NT2/D1 (cell line): ENCODE data around the gene ADD3.

Source experiments
- YY1 ChIP-seq: IDR thresholded peaks from 2 replicates; pipeline ENCODE4 v1.6.1; 2011; ENCODE audit not compliant: insufficient read length, insufficient read depth
- ZNF274 ChIP-seq: IDR thresholded peaks from 2 replicates; pipeline ENCODE4 v1.6.1; 2011; ENCODE audit warnings: mild to moderate bottlenecking, low read depth, low read length

GRCh38 chr10:110118891-110119621, 111.3 kb downstream of the ADD3 start:
- TF ChIP-seq YY1 (no peak), ZNF274 (no peak)
